ENCODE data around the gene FER.
"Not testable (repeated sequence)": the region's sequence is repeated elsewhere in the genome, so short reads cannot be mapped to it uniquely, and the experiment has no call there.

Gene FER

DNA sequence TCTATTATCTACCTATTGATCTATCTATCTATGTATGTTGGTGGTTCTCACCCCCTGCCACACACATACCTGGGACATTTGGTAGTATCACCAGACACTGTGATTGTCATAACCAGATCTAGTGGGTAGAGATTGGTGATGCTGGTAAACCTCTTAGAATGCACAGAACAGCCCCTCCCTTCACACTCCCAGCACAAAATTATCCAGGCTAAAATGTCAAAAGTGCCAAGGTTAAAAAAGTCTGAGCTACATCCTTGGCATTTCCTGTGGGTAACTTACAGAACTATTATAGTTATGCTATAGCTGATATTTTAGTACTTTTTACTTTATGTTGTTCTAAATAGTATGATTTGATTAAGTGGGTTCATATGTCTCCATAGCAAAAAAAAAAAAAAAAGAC lies 151.0 kb downstream of the FER start:
- DNase-seq, result no peak

GRCh38 chr5:108899244-108899643 lies 151.5 kb downstream of the FER start:
- DNase-seq, result not testable (repeated sequence)

DNA sequence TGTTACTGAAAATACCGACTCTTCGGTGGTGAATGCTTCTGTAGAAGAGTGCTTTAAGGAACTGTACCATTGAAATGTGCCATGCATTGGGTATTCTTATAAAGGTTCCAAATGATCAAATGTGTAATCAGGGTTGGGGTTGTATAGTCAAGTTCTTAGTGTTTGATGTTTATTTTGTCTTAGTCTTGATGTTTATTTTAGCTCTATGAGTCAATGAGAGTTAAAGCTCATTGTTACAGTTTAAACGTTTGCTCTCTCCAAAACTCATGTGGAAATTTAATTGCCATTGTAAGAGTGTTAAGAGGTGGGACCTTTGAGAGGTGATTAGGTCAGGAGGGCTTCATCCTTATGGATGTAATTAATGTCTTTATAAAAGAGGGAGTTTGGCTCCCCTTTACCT lies 153.0 kb downstream of the FER start:
- DNase-seq, result no peak

DNA sequence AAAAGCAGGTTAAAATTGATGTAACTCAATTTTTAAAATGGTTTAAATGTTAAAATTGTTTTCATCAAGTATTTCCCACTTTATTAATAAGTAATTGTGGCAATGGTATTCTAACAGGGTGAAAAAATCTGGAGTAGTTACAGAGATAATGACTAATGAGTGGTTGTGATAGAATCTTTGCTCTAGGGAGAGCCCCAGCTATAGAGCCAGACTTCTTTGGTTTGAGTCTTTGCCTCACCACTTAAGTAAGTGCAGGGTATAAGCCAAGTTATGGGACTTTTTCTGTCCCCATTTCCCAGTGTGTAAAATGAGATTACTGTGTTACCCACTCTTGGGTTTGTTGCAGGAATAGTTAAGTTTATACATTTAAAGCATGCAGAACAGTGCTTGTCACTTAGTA lies 158.1 kb downstream of the FER start:
- no peak for DNase-seq

GRCh38 chr5:108910627-108911026 lies 162.9 kb downstream of the FER start:
- DNase-seq, result no peak

GRCh38 chr5:108911055-108911454 lies 163.4 kb downstream of the FER start:
- no peak for DNase-seq

GRCh38 chr5:108917596-108917995 lies 169.9 kb downstream of the FER start:
- no peak for DNase-seq

DNA sequence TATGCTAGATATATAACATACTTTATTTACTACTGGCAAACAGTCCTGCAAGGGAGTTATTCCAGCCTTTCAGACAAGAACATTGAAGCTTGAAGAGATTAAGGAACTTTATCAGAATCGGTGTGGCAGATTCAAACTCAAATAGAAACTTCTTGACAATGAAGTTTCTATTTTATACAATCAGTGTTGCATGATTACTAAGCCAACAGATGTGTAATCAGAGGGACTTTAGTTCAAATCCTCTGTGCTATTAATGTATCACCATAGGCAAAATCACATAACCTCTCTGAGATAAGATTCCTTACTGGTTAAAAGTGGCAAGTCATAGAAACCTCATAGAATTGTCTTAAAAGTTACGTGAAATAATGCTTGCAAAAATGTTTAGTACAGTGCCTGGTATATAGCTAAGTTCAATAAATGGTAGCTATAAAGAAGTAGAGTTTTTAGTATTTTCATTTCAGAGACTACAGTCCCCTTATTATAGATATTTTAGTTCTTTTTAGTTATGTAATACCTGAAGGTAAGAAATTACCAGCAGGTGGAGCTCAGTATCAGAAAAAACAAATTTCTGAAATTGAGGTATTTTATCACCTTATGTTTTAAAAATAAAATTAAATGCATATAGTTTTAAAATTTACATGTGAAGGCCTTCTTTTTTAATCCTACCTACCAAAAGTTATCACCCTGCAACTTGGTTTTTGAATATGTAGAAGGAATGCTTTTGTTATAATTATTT lies 172.1 kb downstream of the FER start:
- no peak for DNase-seq

DNA sequence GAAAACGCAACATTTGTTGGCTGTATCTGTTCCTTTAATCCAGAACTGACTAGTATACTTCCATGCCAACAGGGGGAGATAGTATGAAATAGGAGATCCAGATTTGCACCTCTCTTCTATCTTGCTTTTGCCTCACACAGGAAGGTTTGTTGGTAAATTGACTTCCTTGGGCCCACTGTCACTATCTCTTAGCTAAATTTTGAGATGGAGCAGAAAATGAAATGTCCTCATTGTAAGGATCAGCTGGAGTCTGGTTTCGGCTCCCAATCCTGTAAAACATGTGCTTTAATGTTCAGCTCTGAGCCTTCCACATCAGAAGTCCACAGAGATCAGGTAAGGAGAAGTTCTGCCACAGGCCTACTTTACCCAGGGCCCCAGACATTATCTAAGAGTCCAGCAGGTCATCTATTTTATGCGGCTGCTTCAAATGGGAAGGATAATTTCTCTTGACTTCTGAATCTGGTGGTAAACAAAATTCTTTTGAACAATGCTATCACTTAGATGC lies 176.8 kb downstream of the FER start:
- DNase-seq, result no peak

DNA sequence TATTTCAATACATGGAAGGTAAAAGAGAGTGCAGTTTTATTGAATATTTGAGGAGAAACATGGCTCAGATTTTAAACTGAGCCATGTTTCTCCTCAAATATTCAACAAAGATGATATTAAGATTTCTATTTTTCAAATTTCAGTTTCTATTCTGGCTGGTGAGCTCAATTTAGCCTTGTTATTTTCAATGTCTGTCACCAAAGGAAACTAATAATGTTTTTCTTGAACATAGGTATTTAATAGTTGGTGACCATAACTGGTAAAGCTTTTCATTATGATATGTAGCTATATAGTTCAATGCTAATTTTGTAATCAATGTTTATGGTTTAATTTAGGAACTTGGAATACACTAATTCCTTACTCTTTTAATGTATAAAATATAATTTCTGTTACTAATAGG lies 177.4 kb downstream of the FER start:
- no peak for DNase-seq

- DNase-seq, result no peak
Measured at GRCh38 chr5:108930107-108930506, 182.4 kb downstream of the FER start.

GRCh38 chr5:108935611-108936010 lies 187.9 kb downstream of the FER start:
- DNase-seq, result no peak

DNA sequence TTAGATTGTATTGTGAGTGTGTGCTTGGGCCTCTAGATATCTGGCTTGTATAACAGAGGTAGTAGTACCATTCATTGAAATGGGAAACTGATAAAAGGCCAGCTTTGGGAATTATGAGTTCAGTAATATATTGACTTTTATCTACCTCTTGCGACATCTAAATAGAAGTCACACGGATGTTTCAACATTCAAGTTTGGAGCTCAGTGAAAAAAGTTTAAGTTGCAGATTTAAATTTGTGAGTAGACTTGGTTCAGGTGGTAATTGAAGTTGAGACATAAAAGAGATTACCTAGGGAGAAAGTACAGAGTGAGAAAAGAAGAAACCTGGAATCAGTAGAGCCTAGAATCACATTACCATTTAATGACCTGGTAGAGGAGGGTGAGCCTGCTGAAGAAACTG lies 189.5 kb downstream of the FER start:
- DNase-seq, result no peak

GRCh38 chr5:108940506-108940905 lies 192.8 kb downstream of the FER start:
- DNase-seq, result no peak

- no peak for DNase-seq
Measured at GRCh38 chr5:108941746-108942145, 194.0 kb downstream of the FER start.

- no peak for DNase-seq
Measured at GRCh38 chr5:108942701-108943100, 195.0 kb downstream of the FER start.

DNA sequence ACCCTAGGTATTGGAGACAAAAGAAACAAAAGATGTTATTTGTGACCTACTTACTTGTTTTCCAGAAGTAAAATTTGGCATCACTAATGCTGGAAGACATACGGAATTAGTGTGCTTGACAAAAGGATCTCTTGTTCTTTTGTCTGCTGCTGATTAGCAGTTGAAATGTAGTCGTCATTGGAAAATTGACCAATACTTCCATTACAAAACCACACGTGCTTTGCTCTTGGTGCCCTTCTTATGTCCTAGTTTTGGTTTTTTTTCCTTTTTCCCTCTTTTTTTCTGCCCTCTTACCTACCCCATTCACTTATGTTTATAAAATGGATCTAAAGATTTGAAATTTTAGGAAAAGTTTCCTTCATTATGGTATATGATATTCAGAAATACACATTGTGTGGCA lies 197.4 kb downstream of the FER start:
- no peak for DNase-seq

DNA sequence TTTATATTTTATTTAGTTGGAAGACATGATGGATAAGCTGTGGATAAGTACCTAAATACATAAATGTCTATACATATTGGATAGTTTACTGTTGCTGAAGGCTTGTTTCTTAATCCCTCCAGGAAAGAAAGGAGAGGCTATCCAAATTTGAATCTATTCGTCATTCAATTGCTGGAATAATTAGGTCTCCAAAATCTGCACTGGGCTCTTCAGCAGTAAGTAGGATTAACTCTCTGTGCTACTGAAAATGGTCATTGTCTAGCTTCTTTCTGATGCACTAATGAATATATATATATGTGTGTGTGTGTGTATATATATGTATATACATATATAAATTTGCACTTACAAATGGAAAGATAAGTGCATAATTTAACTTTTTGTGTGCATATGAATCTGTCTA lies 198.3 kb downstream of the FER start:
- no peak for DNase-seq

DNA sequence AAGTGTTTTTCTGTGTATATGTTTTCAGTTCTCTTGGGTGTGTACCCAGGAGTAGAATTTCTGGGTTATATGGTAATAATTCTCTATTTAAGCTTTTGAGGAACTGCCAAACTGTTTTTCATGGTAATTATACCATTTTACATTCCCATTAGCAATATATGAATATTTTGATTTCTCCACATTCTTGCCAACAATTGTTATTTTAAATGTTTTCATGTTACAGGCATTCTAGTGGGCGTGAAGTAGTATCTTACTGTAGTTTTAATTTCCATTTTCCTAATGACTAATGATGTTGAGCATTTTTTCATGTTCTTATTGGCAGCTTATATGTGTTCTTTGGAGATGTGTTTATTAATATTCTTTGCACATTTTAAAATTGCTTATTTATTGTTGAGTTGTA lies 199.5 kb downstream of the FER start:
- no peak for DNase-seq

DNA sequence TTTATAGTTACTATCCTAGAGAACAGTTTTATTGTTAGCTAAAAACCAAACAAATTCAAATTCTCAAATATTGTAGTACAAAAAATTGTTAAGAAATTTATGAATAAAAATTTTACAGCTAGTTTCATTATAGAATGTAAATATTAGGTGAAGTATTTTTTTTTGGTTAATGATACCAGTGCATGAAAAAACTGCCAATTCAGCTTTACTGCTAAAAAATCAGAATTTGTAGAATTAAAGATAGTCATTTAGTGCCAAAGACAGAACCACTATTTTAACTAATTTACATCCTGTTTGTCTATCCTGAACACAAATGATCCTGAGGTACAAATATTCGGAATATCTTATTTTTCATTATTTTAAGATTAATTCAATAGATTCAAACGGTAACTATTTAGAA lies 202.6 kb downstream of the FER start:
- DNase-seq, result no peak

DNA sequence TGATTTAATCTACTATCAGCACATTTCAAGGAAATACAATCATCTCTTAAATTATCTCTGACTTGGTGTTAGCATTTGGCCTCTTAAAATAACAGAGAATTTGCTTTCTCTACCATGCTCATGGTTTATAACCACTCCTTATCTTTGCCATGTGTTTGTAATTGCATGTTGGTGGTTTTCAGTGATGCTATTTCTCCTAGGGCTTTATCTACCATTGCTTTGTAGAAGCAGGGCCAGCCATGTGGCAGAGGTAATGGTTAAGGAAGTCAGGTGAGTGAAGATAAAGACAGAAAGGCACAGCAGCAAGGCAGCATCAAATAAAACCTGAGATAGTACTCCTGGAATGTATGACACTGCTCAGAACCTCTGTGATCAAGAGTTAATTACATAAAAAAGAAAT lies 206.2 kb downstream of the FER start:
- DNase-seq, result no peak

- no peak for DNase-seq
Measured at GRCh38 chr5:108957333-108957732, 209.6 kb downstream of the FER start.

- DNase-seq, result no peak
Measured at GRCh38 chr5:108966910-108967309, 219.2 kb downstream of the FER start.

DNA sequence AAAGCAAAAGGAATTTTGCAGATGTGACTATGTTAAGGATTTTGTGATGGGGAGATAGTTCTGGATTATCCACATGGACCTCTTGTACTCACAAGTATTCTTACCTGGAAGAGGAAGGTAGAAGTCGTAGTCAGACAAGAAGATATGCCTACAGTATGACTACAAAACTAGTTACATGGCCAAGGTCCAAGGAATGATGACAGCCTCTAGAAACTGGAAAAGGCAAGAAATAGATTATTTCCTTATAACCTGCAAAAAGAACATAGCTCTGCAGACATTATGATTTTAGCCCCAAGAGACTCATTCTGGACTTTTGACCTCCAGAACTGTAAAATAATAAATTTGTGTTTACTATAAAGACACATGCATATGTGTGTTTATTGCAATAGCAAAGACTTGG lies 226.9 kb downstream of the FER start:
- DNase-seq, result no peak

GRCh38 chr5:108975697-108976096 lies 228.0 kb downstream of the FER start:
- no peak for DNase-seq

All from amniotic stem cell (primary cell).